NCI-H748 (cell line): ENCODE results near the gene EXOC4.
A peak's percentile ranks its signal among the peaks of the same experiment; 100 is the strongest.

Experiments
- DNase-seq: peaks from one replicate; lab custom pipeline; 2025; ENCODE audit not compliant: unreplicated experiment; lab: John Stamatoyannopoulos, UW

The EXOC4 gene

GRCh38 chr7:134009314-134010110 lies 756.6 kb downstream of the EXOC4 start:
- DNase-seq, result no peak

DNA sequence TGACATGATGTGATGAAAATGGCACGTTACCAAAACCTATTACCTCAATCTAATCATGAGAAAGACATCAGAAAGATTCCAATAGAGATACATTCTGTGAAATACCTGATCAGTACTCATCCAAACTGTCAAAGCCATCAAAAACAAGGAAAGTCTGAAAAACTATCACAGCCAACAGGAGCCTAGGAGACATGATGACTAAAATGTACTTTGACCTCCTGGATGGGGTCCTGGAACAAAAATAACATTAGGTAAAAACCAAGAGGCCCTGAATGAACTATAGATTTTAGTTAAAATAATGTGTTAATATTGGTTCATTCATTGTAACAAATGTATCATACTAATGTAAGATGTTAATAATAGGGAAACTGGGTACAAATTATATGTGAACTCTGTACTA lies 760.4 kb downstream of the EXOC4 start:
- DNase-seq, result no peak

- no peak for DNase-seq
These were observed 762.1 kb downstream of the EXOC4 start for GRCh38 chr7:134014935-134015334.

- peak; percentile 65 for DNase-seq
These were observed 763.5 kb downstream of the EXOC4 start for GRCh38 chr7:134016223-134016941.

DNA sequence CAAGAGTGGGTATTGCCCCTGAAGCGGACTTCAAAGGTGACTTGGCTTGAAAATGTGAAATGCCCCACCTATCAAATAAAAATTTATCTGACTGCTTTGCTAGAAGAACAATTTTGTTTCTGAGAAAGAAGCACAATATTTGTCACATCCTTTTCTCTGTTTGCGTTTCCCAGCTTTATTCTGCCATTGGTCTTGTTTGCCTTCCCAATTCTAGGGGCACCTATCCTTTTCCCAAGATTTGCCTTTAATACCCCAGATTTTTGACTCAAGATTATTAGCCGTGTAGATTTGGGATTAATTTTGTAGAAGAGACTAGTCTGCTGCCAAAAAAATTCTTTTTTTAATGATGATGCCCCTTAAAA lies 764.0 kb downstream of the EXOC4 start:
- DNase-seq, result no peak

- DNase-seq, result no peak
These were observed 765.4 kb downstream of the EXOC4 start for GRCh38 chr7:134018306-134018705.

GRCh38 chr7:134019251-134019650 lies 766.4 kb downstream of the EXOC4 start:
- DNase-seq, result no peak

GRCh38 chr7:134021836-134022235 lies 769.0 kb downstream of the EXOC4 start:
- no peak for DNase-seq

DNA sequence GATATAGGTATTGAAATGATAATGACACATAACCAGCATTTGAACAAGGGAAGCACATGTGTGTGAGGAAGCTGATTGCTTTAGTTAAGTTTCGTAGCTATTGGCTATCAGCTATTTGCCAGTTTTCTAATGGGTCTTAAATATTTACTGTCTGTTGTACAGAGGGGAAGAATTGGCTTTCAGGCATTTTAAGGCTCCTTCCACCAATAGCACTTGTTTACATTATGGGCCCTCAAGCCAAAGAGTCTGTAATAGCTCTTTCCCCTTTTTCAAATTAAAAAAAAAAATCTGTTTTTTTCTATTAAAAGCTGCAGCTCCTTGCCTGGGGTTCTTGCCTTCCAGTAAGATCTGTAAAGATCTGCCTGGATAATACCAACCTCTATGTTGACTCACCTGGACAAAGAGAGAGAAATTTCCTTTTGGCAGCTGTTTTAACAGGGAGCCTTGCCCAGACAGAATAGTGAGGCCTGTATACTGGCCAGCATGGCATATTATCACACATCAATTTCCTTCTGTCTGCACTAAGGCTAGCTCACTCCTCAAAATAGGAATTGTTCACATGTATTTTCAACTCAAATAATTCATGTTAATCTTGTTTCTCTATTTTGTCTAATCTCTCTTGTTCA lies 769.5 kb downstream of the EXOC4 start:
- peak; percentile 21 for DNase-seq

GRCh38 chr7:134024739-134025138 lies 771.9 kb downstream of the EXOC4 start:
- no peak for DNase-seq

GRCh38 chr7:134028853-134029252 lies 776.0 kb downstream of the EXOC4 start:
- no peak for DNase-seq

DNA sequence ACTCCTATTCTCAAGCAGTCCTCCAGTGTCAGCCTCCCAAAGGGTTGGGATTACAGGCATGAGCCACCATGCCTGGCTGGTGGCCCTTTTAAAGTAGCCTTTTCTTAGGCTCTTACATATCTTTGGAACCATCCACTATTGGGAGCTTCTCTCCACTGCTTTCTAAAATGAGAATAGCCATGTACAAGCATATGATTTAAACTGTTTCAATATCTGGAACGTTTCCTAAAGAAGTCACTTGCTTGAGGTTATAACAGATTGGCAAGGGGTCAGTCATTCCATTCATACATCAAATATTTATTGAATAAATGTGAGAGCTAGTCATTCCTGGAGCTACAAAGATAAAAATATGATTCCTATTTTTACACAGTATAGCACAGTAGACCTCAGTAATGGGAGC lies 776.9 kb downstream of the EXOC4 start:
- no peak for DNase-seq

DNA sequence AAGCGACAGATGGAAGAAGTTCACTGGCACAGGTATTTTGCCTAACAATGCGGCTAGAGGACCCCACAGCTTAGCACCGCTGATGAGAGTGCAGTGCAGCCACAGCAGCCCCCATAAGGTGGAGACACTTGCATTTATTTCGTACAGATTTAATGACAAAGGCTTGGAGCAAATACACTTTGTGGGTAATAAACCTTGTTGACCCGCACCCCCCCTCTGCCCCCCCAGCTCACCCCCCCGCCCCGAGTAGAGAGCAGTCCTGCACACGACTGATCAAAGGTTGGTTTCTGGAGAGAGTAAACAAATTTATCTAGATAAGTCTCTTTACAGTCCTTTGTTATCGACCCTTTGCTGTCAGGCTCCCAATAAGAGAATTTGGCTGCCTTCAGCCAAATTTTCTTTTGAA lies 777.6 kb downstream of the EXOC4 start:
- no peak for DNase-seq

DNA sequence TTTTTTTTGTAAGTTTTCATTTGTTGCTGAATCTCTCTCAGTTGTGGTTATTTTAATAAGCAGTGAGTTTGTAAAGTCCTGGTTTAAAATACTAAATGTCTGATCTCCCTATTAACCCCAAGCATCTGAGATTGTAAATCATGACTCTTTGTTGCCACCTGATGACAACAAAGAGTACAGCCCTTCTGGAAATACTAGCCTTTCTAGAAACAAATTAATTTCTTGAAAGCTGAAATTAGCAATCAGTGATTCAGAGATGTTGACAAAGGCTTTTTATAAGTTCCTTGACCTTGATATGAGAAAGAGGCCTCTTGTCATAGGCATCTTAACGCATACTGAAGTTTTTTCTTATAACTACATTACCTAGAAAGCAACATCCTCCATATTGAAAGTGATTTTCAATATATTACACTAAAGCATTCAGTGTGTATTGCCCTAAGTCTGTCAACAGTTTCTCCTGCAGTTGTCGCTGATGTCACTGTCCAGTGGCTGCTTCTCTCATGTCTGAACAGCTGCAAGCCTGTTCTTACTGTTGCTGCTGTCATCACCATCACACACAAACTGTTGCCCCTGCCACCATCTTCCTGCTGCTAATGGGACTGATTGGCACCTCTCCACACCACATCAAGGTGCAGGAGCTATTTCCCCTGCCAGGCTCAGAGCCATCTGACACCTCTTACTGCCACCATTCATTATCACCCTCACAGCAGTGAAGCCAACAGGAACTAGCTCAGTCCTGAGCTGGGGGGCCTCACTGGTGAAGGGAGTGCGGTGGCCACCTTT lies 779.1 kb downstream of the EXOC4 start:
- no peak for DNase-seq

DNA sequence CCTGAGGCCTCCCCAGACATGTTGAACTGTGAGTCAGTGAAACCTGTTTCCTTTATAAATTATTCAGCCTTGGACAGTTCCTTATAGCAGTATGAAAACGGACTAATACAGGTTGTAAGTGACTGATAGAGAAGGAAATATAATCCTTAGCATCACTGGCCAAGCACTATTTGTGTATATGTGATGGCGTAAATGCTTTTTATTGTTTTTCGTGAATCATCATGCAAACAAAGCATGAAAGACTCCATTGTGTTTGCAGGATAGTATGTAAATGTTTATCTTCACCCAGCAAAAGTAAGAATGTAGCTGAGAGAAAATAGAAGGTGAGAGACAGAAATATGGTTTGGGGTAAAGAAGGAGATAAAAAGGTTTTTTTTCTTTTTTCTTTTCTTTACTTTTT lies 781.8 kb downstream of the EXOC4 start:
- DNase-seq, result peak; percentile 17

DNA sequence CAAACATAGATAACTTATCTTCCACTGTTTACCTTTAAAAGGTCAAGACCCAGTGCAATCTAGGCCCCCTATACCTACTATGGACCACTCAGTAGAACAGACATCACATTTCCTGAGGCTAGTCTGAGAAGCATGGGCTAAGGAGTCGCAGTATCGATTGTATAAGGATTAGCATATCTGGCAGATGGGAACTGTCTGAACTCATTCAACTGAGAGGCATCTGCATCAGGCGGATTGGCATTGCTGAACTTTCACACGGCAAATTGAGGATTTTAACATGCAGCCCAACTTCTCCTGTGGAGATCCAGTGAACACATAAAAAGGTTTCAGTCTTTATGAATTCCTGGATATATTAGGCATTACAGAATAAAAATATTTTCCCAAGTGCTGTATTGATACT lies 785.1 kb downstream of the EXOC4 start:
- no peak for DNase-seq

DNA sequence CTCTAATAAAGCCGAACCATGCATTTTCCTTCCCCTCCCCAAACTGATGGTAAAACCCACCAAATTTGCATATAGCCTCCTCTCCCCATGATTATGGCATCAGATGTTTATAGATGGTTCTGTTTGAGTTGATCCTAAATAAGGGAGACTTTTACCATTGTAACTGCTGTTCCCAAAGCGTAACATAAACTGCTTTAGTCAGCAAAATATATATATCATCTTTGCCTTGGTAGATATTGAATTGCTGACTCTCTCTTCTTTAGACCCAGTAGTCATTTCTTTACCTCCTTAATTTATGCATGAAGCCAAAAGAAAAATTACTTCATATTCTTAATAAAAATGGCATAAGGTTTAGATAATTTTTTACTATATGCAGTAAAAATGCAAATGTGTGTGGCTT lies 788.1 kb downstream of the EXOC4 start:
- no peak for DNase-seq

DNA sequence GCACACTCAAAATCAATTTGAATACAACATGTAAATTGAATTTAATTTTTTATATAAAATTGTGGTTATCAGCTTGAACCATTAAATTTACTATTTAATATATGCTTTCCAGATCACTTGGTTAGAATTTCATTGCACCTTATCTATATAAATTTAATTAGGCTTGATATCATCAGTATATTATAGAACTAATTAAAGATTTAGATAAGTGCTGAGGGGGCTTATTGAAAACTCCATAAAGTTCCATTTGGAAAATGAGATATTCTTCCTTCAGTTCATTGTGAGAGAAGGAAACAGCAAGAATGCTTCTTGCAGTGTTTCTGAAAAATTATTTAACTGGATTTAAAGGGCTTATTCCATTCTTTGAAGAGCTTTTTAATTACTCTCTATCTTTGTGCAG lies 788.6 kb downstream of the EXOC4 start:
- no peak for DNase-seq

DNA sequence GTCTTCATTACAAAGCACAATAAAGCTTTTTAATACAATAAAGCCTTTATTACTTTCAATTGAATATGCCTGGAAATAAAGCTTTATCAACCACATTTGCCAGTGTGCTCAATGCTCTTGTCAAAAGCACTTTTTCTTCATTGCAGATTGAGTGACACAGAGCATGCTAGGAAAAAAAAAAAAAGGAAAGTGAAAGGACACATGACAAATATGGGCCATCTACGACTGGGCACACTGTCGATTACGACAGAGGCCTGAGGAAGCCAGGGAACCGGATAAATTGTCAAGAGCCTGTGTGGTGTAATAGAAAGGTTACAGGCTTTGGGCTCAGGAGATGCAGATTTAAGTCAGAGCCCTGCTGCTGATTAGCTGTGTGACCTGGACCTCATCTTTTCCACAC lies 789.4 kb downstream of the EXOC4 start:
- DNase-seq, result no peak

DNA sequence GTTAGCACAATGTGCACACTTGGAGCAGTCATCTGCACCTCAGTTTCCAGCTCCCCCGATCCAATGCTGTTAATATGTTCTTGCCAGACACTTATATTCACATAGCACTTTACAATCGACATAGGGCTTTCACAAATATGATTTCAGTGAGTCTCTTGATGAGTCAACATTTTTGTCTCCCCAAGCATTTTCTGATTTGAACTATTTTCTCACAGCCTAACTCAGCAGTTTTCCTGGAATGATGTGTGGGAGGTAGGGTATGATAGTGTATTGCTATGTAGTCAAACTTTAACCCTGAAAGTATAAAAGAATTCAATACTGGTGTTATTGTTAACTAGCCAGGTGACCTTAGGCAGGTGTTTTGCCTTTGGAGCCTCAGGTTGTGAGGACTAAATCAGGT lies 791.8 kb downstream of the EXOC4 start:
- DNase-seq, result no peak

- DNase-seq, result no peak
These were observed 792.8 kb downstream of the EXOC4 start for GRCh38 chr7:134045716-134046115.
